Measurements from ENCODE around the gene AAGAB.

Gene AAGAB

GRCh38 chr15:67186226-67186649 lies 68.2 kb downstream of the AAGAB start:
- DNase-seq, result no peak

GRCh38 chr15:67185621-67186225 lies 68.7 kb downstream of the AAGAB start:
- DNase-seq, result peak; percentile 72

GRCh38 chr15:67185051-67185450 lies 69.4 kb downstream of the AAGAB start:
- DNase-seq, result no peak

GRCh38 chr15:67184208-67184925 lies 70.1 kb downstream of the AAGAB start:
- no peak for DNase-seq

GRCh38 chr15:67183443-67184169 lies 70.9 kb downstream of the AAGAB start:
- no peak for DNase-seq

- no peak for DNase-seq
These were observed 73.2 kb downstream of the AAGAB start for GRCh38 chr15:67181221-67181639.

- no peak for DNase-seq
These were observed 73.8 kb downstream of the AAGAB start for GRCh38 chr15:67180514-67181191.

GRCh38 chr15:67180035-67180434 lies 74.4 kb downstream of the AAGAB start:
- DNase-seq, result no peak

- DNase-seq, result no peak
These were observed 75.0 kb downstream of the AAGAB start for GRCh38 chr15:67179411-67179995.

- DNase-seq, result no peak
These were observed 75.8 kb downstream of the AAGAB start for GRCh38 chr15:67178569-67179210.

- no peak for DNase-seq
These were observed 76.7 kb downstream of the AAGAB start for GRCh38 chr15:67177752-67178151.

- DNase-seq, result no peak
These were observed 78.1 kb downstream of the AAGAB start for GRCh38 chr15:67176195-67176971.

GRCh38 chr15:67175643-67176071 lies 78.8 kb downstream of the AAGAB start:
- peak; percentile 68 for DNase-seq

- DNase-seq, result no peak
These were observed 79.4 kb downstream of the AAGAB start for GRCh38 chr15:67174864-67175573.

GRCh38 chr15:67174446-67174845 lies 80.0 kb downstream of the AAGAB start:
- DNase-seq, result no peak

GRCh38 chr15:67173786-67174185 lies 80.7 kb downstream of the AAGAB start:
- DNase-seq, result no peak

- no peak for DNase-seq
These were observed 81.5 kb downstream of the AAGAB start for GRCh38 chr15:67173005-67173404.

- no peak for DNase-seq
These were observed 82.3 kb downstream of the AAGAB start for GRCh38 chr15:67172172-67172571.

GRCh38 chr15:67171471-67171870 lies 83.0 kb downstream of the AAGAB start:
- DNase-seq, result no peak

GRCh38 chr15:67170143-67170925 lies 84.1 kb downstream of the AAGAB start:
- no peak for DNase-seq
